HG03442 (cell line): ENCODE results near the gene CRYBG2.
"Not testable (repeated sequence)": the region's sequence is repeated elsewhere in the genome, so short reads cannot be mapped to it uniquely, and the experiment has no call there.

Experiments
- ATAC-seq: cut with Tn5 transposase; IDR thresholded peaks from one replicate; pipeline ENCODE4 v1.9.1; 2021; ENCODE audit warnings: mild to moderate bottlenecking, moderate library complexity; ENCODE audit not compliant: unreplicated experiment

The CRYBG2 gene

GRCh38 chr1:26324550-26324949, 29.4 kb downstream of the CRYBG2 start:
- ATAC-seq: no peak

DNA sequence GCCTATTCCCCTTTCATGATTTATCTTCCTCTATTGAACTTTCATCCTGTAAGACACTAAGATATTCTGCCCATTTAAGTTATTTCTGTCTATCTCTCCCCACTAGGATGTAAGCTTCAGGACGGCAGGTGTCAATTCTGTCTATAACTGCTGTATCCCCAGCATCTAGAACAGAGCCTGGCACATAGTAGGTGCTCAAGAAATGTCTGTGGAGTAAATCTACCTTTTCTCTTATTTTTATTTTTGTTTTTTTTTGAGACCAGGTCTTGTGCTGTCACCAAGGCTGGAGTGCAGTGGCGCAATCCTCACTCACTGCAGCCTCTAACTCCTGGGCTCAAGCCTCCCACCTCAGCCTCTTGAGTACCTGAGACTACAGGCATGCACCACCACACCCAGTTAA, 30.5 kb downstream of the CRYBG2 start:
- no peak for ATAC-seq

GRCh38 chr1:26322042-26322331, 31.9 kb downstream of the CRYBG2 start:
- ATAC-seq: no peak

DNA sequence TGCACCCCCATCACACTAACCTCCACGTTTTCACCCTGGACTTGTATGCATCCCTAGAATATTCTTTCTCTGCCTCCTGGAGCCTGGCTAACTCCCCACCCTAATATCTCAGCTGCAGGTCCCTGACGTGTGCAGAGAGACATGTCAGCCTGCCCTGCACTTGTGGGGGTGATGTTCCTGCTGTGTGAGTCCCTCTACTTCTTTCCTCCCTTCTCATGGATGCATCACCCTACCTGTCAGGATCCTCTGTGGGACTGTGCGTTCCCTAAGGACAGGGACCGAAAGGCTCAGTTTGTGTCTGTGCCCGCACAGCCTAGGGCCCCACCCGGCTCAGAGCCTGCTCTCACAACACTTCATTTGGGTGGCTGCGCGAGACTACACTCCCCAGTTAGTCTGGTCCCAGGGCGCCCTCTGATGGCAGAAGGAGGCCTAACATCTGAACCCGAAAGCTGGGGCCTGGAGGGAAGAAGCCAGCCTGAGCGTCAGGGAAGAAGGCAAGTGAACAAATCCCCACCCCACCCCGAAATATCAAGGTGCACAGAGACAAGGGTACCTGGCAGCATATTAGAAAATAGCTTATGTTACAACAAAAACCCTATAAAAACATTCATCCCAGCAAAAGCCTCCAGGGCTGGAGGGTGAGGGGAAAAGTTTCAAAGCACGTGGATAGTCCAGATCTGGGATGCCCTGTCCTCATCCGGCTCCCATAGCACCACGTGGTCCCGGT, 32.5 kb downstream of the CRYBG2 start:
- peak; percentile 31 for ATAC-seq

- ATAC-seq: no peak
These were observed 33.0 kb downstream of the CRYBG2 start for GRCh38 chr1:26320896-26321295.

GRCh38 chr1:26318338-26319064, 35.4 kb downstream of the CRYBG2 start:
- no peak for ATAC-seq

DNA sequence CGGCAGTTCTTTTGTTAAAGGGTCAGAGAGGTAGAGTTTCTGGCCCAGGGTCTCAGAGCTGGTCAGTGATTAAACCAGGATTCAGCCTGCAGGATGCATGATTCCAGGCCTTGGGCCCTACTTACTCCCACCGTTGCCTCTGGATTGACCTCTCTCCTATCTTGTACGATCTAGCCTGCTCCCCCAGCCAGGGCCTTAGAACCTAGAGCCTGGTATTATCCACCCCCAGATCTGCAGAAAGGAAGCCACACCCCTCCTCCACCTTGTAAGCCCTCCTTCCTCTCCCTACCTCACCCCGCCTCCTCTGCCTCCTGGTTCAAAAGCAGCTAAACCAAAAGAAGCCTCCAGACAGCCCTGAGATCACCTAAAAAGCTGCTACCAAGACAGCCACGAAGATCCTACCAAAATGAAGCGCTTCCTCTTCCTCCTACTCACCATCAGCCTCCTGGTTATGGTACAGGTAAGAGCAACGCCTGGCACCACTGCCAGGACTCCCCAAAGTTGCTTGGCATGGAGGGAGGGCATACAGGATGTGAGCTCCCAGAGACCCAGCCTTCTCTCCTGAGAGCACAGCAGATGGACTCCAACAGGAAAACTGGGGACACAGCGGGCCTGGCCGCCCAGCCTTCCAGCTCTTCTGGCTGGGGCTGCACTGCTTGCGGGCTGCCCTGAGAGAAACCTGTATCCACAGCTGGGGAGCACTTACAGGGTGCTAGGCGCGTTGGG, 36.2 kb downstream of the CRYBG2 start, which contains the start of gene CD52:
Gene CD52 (plus strand): TSS at position 347 of the 726 bp plus-strand sequence. CDS start 60 bp downstream, at position 407.
- ATAC-seq: peak; percentile 38

DNA sequence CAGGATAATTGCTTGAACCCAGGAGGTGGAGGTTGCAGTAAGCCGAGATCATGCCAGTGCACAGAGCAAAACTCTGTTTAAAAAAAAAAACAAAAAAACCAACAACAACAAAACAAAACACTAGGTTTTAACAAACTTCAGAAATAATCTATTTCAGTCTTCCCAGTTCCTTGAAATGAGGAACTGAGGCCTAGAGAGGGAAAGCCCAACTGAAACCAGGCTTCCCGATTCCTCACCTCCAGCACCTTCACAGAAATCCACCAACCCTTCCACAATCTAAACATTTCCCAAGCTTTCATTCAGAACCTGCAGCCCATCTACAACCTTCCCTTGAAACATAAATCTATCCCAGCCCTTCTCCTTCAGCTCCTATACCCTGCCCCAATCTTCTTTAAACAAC, 36.8 kb downstream of the CRYBG2 start:
- no peak for ATAC-seq

GRCh38 chr1:26315874-26316850, 37.8 kb downstream of the CRYBG2 start:
- ATAC-seq: no peak

DNA sequence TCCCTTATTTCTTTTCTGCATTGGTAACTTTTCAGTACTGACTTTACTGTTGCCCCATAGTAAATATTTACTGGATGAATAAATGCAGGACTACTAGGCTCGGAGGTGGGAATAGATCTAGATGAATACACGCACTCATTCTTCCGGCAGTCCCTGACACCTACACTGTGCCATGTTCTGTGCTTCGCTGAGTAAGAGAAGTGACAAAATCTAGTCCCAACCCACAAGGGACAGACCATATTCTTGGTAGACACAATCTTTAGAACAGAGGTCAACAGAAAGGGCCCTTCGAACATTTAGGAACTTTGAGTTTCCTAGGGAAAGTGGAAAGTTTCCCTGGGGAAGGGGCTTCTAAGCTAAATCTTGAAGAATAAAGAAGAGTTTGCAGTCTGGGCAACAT, 39.4 kb downstream of the CRYBG2 start:
- ATAC-seq: no peak

- not testable (repeated sequence) for ATAC-seq
These were observed 45.7 kb downstream of the CRYBG2 start for GRCh38 chr1:26307966-26308899.

DNA sequence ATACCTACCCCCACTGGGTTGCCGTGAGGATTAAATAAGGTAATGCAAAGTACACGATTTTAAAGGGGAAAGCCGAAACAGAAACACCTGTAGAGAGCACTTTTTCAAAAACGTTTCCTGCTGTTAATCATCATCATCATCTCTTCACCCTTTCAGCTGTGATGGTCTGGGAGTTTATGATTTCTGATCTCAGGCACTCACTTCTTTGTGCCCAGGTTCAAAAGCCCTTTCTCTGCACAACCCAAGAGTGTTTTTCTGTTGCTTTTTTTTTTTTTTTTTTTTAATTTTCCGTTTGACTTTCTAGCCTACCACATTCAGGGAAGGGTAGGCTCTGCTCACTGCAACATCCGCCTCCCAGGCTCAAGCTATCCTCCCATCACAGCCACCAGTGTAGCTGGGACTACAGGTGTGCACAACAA, 46.6 kb downstream of the CRYBG2 start:
- no peak for ATAC-seq

DNA sequence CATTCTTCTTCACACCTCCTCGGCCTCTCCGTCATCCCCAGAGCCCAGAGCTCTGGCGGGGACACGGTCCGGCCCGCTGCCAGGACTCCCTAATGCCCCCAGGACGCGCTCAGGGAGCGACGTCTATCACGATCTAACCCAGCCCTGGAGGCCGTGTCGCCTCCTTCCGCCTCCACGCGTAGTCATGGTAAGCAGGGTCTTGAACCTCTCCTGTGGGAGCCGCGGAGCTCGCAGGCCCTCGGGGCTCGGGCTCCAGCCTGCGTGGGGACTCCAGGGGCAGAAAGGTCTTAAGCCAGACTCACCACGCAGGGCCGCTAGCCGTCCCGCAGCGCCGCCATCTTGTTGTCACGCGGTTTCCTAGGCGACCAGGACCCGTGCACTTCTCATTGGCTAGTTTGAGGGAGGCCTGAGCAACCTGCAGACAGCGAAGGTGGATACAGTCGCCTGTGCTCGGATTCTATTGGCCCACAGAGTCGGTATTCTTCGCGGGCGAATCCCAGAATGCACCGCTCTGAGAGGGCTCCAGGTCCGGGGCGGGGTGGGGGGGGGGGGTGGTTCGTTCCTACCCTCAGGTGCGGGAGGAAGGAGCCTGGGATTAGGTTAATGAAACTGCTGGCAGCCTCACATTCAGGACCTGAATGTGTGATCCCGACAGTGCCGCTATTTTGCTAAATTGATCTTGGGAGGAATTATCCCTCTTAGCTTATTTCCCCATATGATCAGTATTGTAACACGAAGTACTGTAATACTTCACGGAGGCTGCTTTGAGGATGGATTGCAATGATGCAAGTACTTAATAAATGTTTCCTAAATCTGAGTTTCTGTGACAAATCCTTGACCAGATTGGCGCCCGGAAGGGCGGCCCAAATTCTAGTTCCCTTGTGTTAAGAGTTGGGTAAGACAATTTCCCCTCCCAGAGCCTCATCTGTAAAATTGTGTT, 47.4 kb downstream of the CRYBG2 start, which contains the start of gene UBXN11:
Gene UBXN11 (minus strand): TSS at position 347 of the 940 bp plus-strand sequence. CDS start 3,753 bp downstream, outside the sequence.
- ATAC-seq: peak; percentile 97

DNA sequence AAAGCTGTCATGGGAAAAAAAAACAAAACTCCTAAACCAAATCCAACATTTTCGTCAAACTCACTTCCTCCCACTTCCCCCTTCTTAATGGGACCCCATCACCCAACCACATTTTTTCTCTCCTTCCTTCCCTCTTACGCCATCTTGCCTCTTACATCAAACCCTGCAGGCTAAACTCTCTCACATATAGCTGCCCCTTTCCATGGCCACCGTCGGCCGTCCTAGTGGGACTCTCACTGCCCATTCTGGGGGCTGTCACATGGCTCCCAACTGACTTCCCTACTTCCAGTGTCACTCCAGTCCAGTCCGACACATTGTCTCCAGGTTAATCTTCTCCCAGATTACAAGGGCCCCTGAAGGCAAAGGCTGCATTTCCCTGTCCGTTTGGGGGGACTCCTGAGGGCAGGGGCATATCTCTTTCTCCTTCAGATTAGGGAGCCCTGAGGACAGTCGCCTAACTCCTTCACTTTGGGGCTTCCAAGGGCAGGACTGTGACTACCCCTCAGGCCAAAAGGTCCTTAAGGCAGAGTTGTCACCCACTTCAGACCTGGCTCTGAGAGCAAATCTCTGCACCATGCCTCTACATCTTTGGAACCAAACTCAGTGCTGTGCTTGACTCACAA, 48.2 kb downstream of the CRYBG2 start:
- peak; percentile 7 for ATAC-seq

DNA sequence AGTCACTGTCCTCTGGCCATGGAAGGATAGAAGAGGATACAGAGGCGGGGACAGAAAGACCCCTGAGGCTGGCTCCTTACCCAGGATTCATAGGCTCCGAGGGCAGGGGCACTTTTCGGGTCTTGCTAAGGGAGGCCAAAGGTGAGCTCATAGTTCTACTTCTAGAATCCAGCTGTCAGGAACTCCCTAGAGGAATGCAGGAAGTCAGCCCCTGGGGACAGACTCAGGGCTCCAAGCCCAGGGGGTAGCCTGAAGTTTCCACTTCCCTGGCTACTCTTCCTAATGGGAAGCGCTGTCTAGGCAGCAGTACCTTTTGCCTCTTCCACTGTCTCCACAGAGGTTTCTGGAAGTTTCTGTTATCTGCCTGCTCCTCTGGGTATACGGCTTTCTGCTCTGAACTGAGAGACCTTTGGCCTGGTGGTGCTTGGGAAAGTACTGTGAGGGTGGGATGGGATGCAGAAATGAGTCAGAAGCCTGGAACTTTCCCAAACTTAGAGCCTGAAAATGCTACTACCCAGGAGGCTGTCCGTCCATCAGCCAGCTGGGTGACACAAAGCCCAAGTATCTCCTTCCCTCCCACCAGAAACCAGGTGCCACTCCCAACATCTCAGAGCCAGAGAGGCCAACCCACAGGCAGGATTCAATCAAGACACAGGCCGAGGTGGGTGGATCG, 51.1 kb downstream of the CRYBG2 start:
- ATAC-seq: no peak

GRCh38 chr1:26300578-26301275, 53.2 kb downstream of the CRYBG2 start:
- no peak for ATAC-seq

- ATAC-seq: no peak
These were observed 56.2 kb downstream of the CRYBG2 start for GRCh38 chr1:26297791-26298124.
